Pancreas (tissue), 10 donors: Measurements from ENCODE around the gene ARHGAP6. TPM values are rescaled to one million over a fixed set of nuclear protein-coding genes. Genes with fewer than 3 reads are reported as not detected.

ENCODE experiments used
- ATAC-seq, 4 donors: fragments of 200-7000 bp; cut with Tn5 transposase; one replicate each; pipeline versions ENCODE4 v1.8.0 to v1.9.1; 2020; ENCODE audit warnings: mild to moderate bottlenecking in 4 of 4, moderate library complexity in 4 of 4
- DNase-seq, 6 donors: peaks; one replicate each; pipeline ENCODE4 v3.0.0-alpha.2; 2020
- FAIRE-seq: peaks from 2 replicates; lab custom pipeline; 2012; peaks lifted over from hg19 to GRCh38; lab: Jason Lieb, UNC
- H3K27ac ChIP-seq, 4 donors: fragments of 200-600 bp; sonication (generic); 1 replicate in 3 of 4; 2 replicates in 1 of 4; pipeline versions ENCODE4 v1.5.0 to v1.8.0; 2020
- H3K27me3 ChIP-seq, 4 donors: fragments of 200-600 bp; one replicate each; pipeline ENCODE4 v1.8.0; 2021
- H3K36me3 ChIP-seq, 3 donors: fragments of 200-600 bp; sonication (generic) in 1 of 3; one replicate each; pipeline versions ENCODE4 v1.5.0 to v1.8.0; 2020 to 2021
- H3K4me1 ChIP-seq, 3 donors: fragments of 200-600 bp; one replicate each; pipeline ENCODE4 v1.8.0; 2021
- H3K4me3 ChIP-seq, 4 donors: fragments of 200-600 bp; sonication (generic) in 2 of 4; one replicate each; pipeline versions ENCODE4 v1.5.0 to v1.8.0; 2020 to 2021
- H3K9me3 ChIP-seq, 4 donors: fragments of 200-600 bp; one replicate each; pipeline ENCODE4 v1.8.0; 2021
- CTCF ChIP-seq, 4 donors: fragments of 200-600 bp; sonication (generic) in 3 of 4; IDR thresholded peaks; one replicate each; pipeline versions ENCODE4 v1.5.0 to v1.8.0; 2021; ENCODE audit warnings: antibody characterized with exemption in 4 of 4
- WGBS, 2 donors: extraction: QIAGEN DNeasy Blood & Tissue Kit; methylation state at CpG; one replicate each; pipeline ENCODE4 v1.1.7; 2013; 5-methylcytosine and 5-hydroxymethylcytosine counted together
- intact Hi-C, 3 donors: fragments of 100-400 bp; cut with DNase I; formaldehyde crosslinking; loops; one replicate each; pipeline versions ENCODE4 v1.11.1 to v1.14.2; 2022
- polyA plus RNA-seq, 2 donors: library from polyadenylated mRNA; stranded (reverse); fragments of 200-250 nt; gene quantifications; one replicate each; pipeline ENCODE4 v1.2.3, GENCODE V29; 2013
- total RNA-seq, 6 donors: library from RNA; stranded (reverse); fragmentation: NEBNext Ultra II Directional in 4 of 6; extraction: Animal tissue kit (Norgen Biotek cat#: 25700) in 4 of 6; gene quantifications; one replicate each; pipeline versions ENCODE4 v1.2.1 to v1.2.4, GENCODE V29; 2021 to 2023
- donor health status: healthy with polysubstance abuse.
- donor health status: DM: no; HTN: no; CAD: no; lungs with moderate emphysema.
- donor health status: DM: no; HTN: no; CAD: no.
- donor health status: control.
- donor health status: control.
- donor health status: Bipolar disorder and iron deficiency.
- donor health status: DM: yes; HTN: yes; CAD: no.
- donor health status: DM: no; HTN: no; CAD: no.
- donor health status: DM: no; HTN: no; CAD: no.
- donor health status: DM: yes; HTN: yes; CAD: no.

The ARHGAP6 gene
- total and polyA plus RNA-seq, 8 donors, result 0.79 to 3.3 (median 1.1) TPM

- TF ChIP-seq CTCF (IDR thresholded peaks at IDR 0.05), result no peak
- DNase-seq, result no peak
- WGBS, 2 donors, result 76 to 79% methylated on average over 2 of the region's 2 CpGs
- no peaks in the 10 kb centered on the region for H3K36me3 ChIP-seq
- intact Hi-C loops, result no loop called here
- no peak for FAIRE-seq
- no peak for ATAC-seq
- no peak overlapping the region for H3K27ac ChIP-seq
- no peak overlapping the region for H3K4me3 ChIP-seq
- peaks cover 0 to 10% (median 2%) of the 10 kb centered on the region in 4 donors for H3K27me3 ChIP-seq
- no peaks in the 10 kb centered on the region for H3K4me1 ChIP-seq
- H3K9me3 ChIP-seq, result no peaks in the 10 kb centered on the region
These were observed 393.4 kb downstream of the ARHGAP6 start for GRCh38 chrX:11272290-11272689.

GRCh38 chrX:11269996-11270395, 395.7 kb downstream of the ARHGAP6 start:
- ATAC-seq (no peak), DNase-seq (no peak), FAIRE-seq (no peak)
- intact Hi-C loops, result no loop called here
- WGBS, 2 donors, result 39 to 46% methylated on average over 3 of the region's 3 CpGs
- Histone ChIP-seq H3K4me3 (no peak overlapping the region), H3K4me1 (no peaks in the 10 kb centered on the region), H3K27me3 (peaks cover 0 to 5% (median 0%) of the 10 kb centered on the region in 4 donors), H3K9me3 (no peaks in the 10 kb centered on the region), H3K27ac (no peak overlapping the region), H3K36me3 (no peaks in the 10 kb centered on the region)
- no peak for TF ChIP-seq CTCF (IDR thresholded peaks at IDR 0.05)

GRCh38 chrX:11269006-11269405, 396.7 kb downstream of the ARHGAP6 start:
- no peak for ATAC-seq
- intact Hi-C loops, result no loop called here
- 64 to 78% methylated on average over 3 of the region's 3 CpGs for WGBS, 2 donors
- no peaks in the 10 kb centered on the region for H3K36me3 ChIP-seq
- H3K4me1 ChIP-seq, result no peaks in the 10 kb centered on the region
- no peak for TF ChIP-seq CTCF (IDR thresholded peaks at IDR 0.05)
- FAIRE-seq, result no peak
- H3K27me3 ChIP-seq, result peaks cover 0 to 5% (median 0%) of the 10 kb centered on the region in 4 donors
- no peaks in the 10 kb centered on the region for H3K9me3 ChIP-seq
- no peak for DNase-seq
- no peak overlapping the region for H3K27ac ChIP-seq
- H3K4me3 ChIP-seq, result no peak overlapping the region

- intact Hi-C loops, result no loop called here
- no peak overlapping the region for H3K27ac ChIP-seq
- H3K27me3 ChIP-seq, result peaks cover 0 to 1% (median 0%) of the 10 kb centered on the region in 4 donors
- no peaks in the 10 kb centered on the region for H3K4me1 ChIP-seq
- ATAC-seq (no peak), DNase-seq (no peak), FAIRE-seq (peak; percentile 20)
- H3K9me3 ChIP-seq, result no peaks in the 10 kb centered on the region
- no peak for TF ChIP-seq CTCF (IDR thresholded peaks at IDR 0.05)
- no peaks in the 10 kb centered on the region for H3K36me3 ChIP-seq
- 71 to 74% methylated on average over 3 of the region's 3 CpGs for WGBS, 2 donors
- H3K4me3 ChIP-seq, result no peak overlapping the region
These were observed 398.3 kb downstream of the ARHGAP6 start for GRCh38 chrX:11267425-11267824.

- WGBS, 2 donors, result 39 to 40% methylated on average over 5 of the region's 5 CpGs
- FAIRE-seq, result no peak
- no peak for DNase-seq
- Histone ChIP-seq H3K27ac (no peak overlapping the region), H3K4me1 (no peaks in the 10 kb centered on the region), H3K36me3 (no peaks in the 10 kb centered on the region), H3K27me3 (no peaks in the 10 kb centered on the region), H3K4me3 (no peak overlapping the region), H3K9me3 (no peaks in the 10 kb centered on the region)
- no peak for TF ChIP-seq CTCF (IDR thresholded peaks at IDR 0.05)
- intact Hi-C loops, result no loop called here
- no peak for ATAC-seq
These were observed 399.1 kb downstream of the ARHGAP6 start for GRCh38 chrX:11266573-11267003.
